K562 (cell line): ENCODE data around the gene NBEAL2. TPM values are rescaled to one million over a fixed set of nuclear protein-coding genes. Genes with fewer than 3 reads are reported as not detected.

Experiments used
- ATAC-seq: fragments of 200-7000 bp; cut with Tn5 transposase; 3 replicates; pipeline ENCODE4 v1.9.1; 2020; ENCODE audit warnings: moderate library complexity
- BruUV-seq: library from RNA; stranded (reverse); fragments of 400-500 nt; replicated peaks from 2 replicates; lab custom pipeline; 2021; lab: Mats Ljungman, UMichigan
- CTCF ChIA-PET: fragments of 300-600 bp; formaldehyde crosslinking; extraction: SDS; loops from one replicate; lab custom pipeline; 2021; ENCODE audit warnings: low intra/inter-chr PET ratio; lab: Yijun Ruan, JAX
- POLR2A ChIA-PET: fragments of 300-600, 350-650 bp; sonication (Branson Sonifier 250); formaldehyde crosslinking; extraction: SDS; loops from one replicate; lab custom pipeline; 2021; ENCODE audit warnings: antibody characterized with exemption, inconsistent platforms; lab: Yijun Ruan, JAX
- DNase-seq, 4 experiments: peaks; one replicate each; pipeline versions ENCODE4 v3.0.0 to v3.0.0-alpha.2; 2011 to 2018; ENCODE audit warnings: low spot score in 3 of 4, mixed read lengths in 3 of 4; ENCODE audit errors: extremely low read depth in 1 of 4
- FAIRE-seq: peaks from 2 replicates; lab custom pipeline; 2011; peaks lifted over from hg19 to GRCh38; lab: Jason Lieb, UNC
- H2AFZ ChIP-seq: 2 replicates; pipeline ENCODE4 v1.6.0; 2011; ENCODE audit warnings: low read depth, low read length, control low read depth, inconsistent platforms
- H3K27ac ChIP-seq: fragments of 200-600 bp; 3 replicates; pipeline ENCODE4 v1.8.0; 2011; ENCODE audit warnings: low read depth, mild to moderate bottlenecking, control low read depth, inconsistent platforms, low read length, moderate library complexity, mixed read lengths; ENCODE audit errors: extremely low read depth
- H3K27me3 ChIP-seq, 2 experiments: fragments of 300-600 bp in 1 of 2; 2 replicates in 1 of 2; 3 replicates in 1 of 2; pipeline versions ENCODE4 v1.6.0 to v1.8.0; 2011; ENCODE audit warnings: inconsistent platforms in 2 of 2, low read length in 2 of 2, mild to moderate bottlenecking in 1 of 2, mixed read lengths in 1 of 2, moderate library complexity in 1 of 2; ENCODE audit not compliant: control insufficient read depth in 2 of 2, insufficient read depth in 2 of 2
- H3K36me3 ChIP-seq: fragments of 300-600 bp; 3 replicates; pipeline ENCODE4 v1.8.0; 2011; ENCODE audit warnings: mild to moderate bottlenecking, low read length, inconsistent platforms; ENCODE audit not compliant: control insufficient read depth, insufficient read depth
- H3K4me1 ChIP-seq, 2 experiments: fragments of 200-600 bp in 1 of 2; replicated peaks in 1 of 2; 2 replicates in 1 of 2; 3 replicates in 1 of 2; pipeline versions ENCODE4 v1.5.1 to v1.8.0; 2011; ENCODE audit warnings: inconsistent platforms in 2 of 2, low read length in 2 of 2, mild to moderate bottlenecking in 1 of 2, mixed read lengths in 1 of 2, moderate library complexity in 1 of 2; ENCODE audit not compliant: control insufficient read depth in 2 of 2, insufficient read depth in 2 of 2
- H3K4me2 ChIP-seq: 2 replicates; pipeline ENCODE4 v1.6.1; 2011; ENCODE audit warnings: low read length, control low read depth, inconsistent platforms, mixed read lengths; ENCODE audit not compliant: insufficient read depth
- H3K4me3 ChIP-seq: fragments of 200-600 bp; sonication (generic), shearing (Covaris generic); 2 replicates; pipeline ENCODE4 v1.5.1; 2016; ENCODE audit warnings: control low read depth, inconsistent platforms
- H3K79me2 ChIP-seq: fragments of 200-600 bp; 3 replicates; pipeline ENCODE4 v1.8.0; 2011; ENCODE audit warnings: low read length, inconsistent platforms; ENCODE audit not compliant: control insufficient read depth, insufficient read depth
- H3K9ac ChIP-seq, 2 experiments: 2 replicates each; pipeline versions ENCODE4 v1.6.0 to v1.6.1; 2011; ENCODE audit warnings: low read depth in 2 of 2, low read length in 2 of 2, control low read depth in 1 of 2, inconsistent platforms in 1 of 2, mild to moderate bottlenecking in 1 of 2, mixed read lengths in 1 of 2; ENCODE audit not compliant: insufficient read depth in 1 of 2
- H3K9me1 ChIP-seq: one replicate; pipeline ENCODE4 v1.6.0; 2011; ENCODE audit warnings: inconsistent platforms, mild to moderate bottlenecking, low read length, moderate library complexity; ENCODE audit not compliant: control insufficient read depth, insufficient read depth
- H3K9me3 ChIP-seq: replicated peaks from 2 replicates; pipeline ENCODE4 v1.5.1; 2011; ENCODE audit warnings: low read depth, low read length, inconsistent platforms; ENCODE audit not compliant: control insufficient read depth, insufficient read depth
- H4K20me1 ChIP-seq: replicated peaks from 2 replicates; pipeline ENCODE4 v1.6.1; 2011; ENCODE audit warnings: low read length, inconsistent platforms, mixed read lengths; ENCODE audit not compliant: control insufficient read depth, insufficient read depth
- ELF2 ChIP-seq: fragments of 250-450 bp; sonication (Bioruptor Pico); IDR thresholded peaks from 2 replicates; pipeline ENCODE4 v1.5.0; 2021; ENCODE audit warnings: mild to moderate bottlenecking
- GABPA ChIP-seq: fragments of 200-800 bp; sonication (Bioruptor generic); conservative IDR thresholded peaks from 2 replicates; pipeline ENCODE4 v1.6.1; 2016; ENCODE audit warnings: low read depth, missing genetic modification characterization, missing compliant biosample characterization
- KLF16 ChIP-seq: IDR thresholded peaks from 2 replicates; pipeline ENCODE4 v1.6.1; 2016; ENCODE audit warnings: antibody characterized with exemption
- MTA1 ChIP-seq: fragments of 450-650 bp; IDR thresholded peaks from 2 replicates; pipeline ENCODE4 v1.6.1; 2017; ENCODE audit warnings: borderline replicate concordance
- MTA3 ChIP-seq: fragments of 450-650 bp; formaldehyde crosslinking; IDR thresholded peaks from 2 replicates; pipeline ENCODE4 v1.6.1; 2017; ENCODE audit warnings: mild to moderate bottlenecking, borderline replicate concordance
- MYBL2 ChIP-seq, 2 experiments: fragments of 450-650 bp in 1 of 2; sonication (generic) in 1 of 2; formaldehyde crosslinking in 1 of 2; IDR thresholded peaks; 2 replicates each; pipeline versions ENCODE4 v1.6.1 to v1.8.1; 2017 to 2022; ENCODE audit warnings: borderline replicate concordance in 1 of 2, inconsistent platforms in 1 of 2, low read depth in 1 of 2, mild to moderate bottlenecking in 1 of 2, missing genetic modification reagents in 1 of 2, moderate library complexity in 1 of 2
- POLR2A ChIP-seq: fragments of 450-650 bp; conservative IDR thresholded peaks from 2 replicates; pipeline ENCODE4 v1.6.1; 2016
- SMAD4 ChIP-seq: fragments of 250-450 bp; sonication (Bioruptor Pico); conservative IDR thresholded peaks from 2 replicates; pipeline ENCODE4 v1.8.0; 2021; ENCODE audit warnings: inconsistent platforms, mild to moderate bottlenecking, moderate library complexity
- SMARCA4 ChIP-seq: fragments of 450-650 bp; IDR thresholded peaks from 2 replicates; pipeline ENCODE4 v1.6.1; 2016
- SMARCC2 ChIP-seq: fragments of 450-650 bp; IDR thresholded peaks from 2 replicates; pipeline ENCODE4 v1.6.1; 2017; ENCODE audit warnings: antibody characterized with exemption, moderate library complexity, mild to moderate bottlenecking, low read depth
- SPI1 ChIP-seq: IDR thresholded peaks from 2 replicates; pipeline ENCODE4 v1.6.1; 2011; ENCODE audit warnings: low read depth, low read length, control low read depth, borderline replicate concordance
- TAF15 ChIP-seq: fragments of 200-400 bp; formaldehyde crosslinking; IDR thresholded peaks from 2 replicates; pipeline ENCODE4 v1.6.1; 2017; ENCODE audit warnings: mild to moderate bottlenecking, low read depth, low read length, moderate library complexity
- TAL1 ChIP-seq: fragments of 450-650 bp; IDR thresholded peaks from 2 replicates; pipeline ENCODE4 v1.6.1; 2016; ENCODE audit warnings: mild to moderate bottlenecking
- TBP ChIP-seq: optimal IDR thresholded peaks from 2 replicates; pipeline ENCODE3; 2011; ENCODE audit warnings: low read depth, low read length, improper control_type of control experiment
- TRIM24 ChIP-seq, 2 experiments: fragments of 450-650 bp; IDR thresholded peaks; 2 replicates each; pipeline ENCODE4 v1.6.1; 2016
- ZNF316 ChIP-seq: fragments of 450-650 bp; IDR thresholded peaks from 2 replicates; pipeline ENCODE4 v1.6.1; 2016
- WGBS: fragments of 100-300 bp; shearing (Covaris generic); methylation state at CpG from one replicate; pipeline ENCODE4 v1.1.6; 2016; ENCODE audit warnings: low coverage, mixed read lengths; ENCODE audit not compliant: insufficient coverage; ENCODE audit errors: missing lambda C conversion rate; 5-methylcytosine and 5-hydroxymethylcytosine counted together
- in situ Hi-C: fragments of 300-500 bp; cut with MboI; formaldehyde crosslinking; loops from 4 replicates; pipeline ENCODE4 v1.15.0; 2018; ENCODE audit warnings: inconsistent platforms, mixed read lengths
- intact Hi-C: fragments of 100-400 bp; cut with micrococcal nuclease; formaldehyde crosslinking; loops from 2 replicates; pipeline ENCODE4 v1.14.2; 2022
- polyA plus RNA-seq, 8 experiments: library from polyadenylated mRNA; depleted of rRNA in 4 of 8; stranded (reverse) in 5 of 8; unstranded in 3 of 8; fragments of >200 nt; fragmentation: Nextera tagmentation in 2 of 8; fragmentation: Illumina TruSeq in 1 of 8; extraction: Ambion mirVana in 2 of 8; extraction: Trizol in 1 of 8; gene quantifications; 2 replicates each; pipeline versions ENCODE4 v1.2.1 to v1.2.3, GENCODE V29; 2011 to 2014; ENCODE audit warnings: inconsistent platforms in 1 of 8, missing spikeins in 1 of 8
- total RNA-seq, 7 experiments: library from RNA; depleted of rRNA in 6 of 7; stranded (reverse); fragments of >200 nt in 6 of 7; fragmentation: Illumina TruSeq in 2 of 7; extraction: Trizol in 2 of 7; gene quantifications; 2 replicates each; pipeline versions ENCODE4 v1.2.1 to v1.2.3, GENCODE V29; 2011 to 2021; ENCODE audit warnings: low replicate concordance in 1 of 7
- TF ChIP-seq, protein P1 (sequence below), 2 experiments: fragments of 450-650 bp; conservative IDR thresholded peaks; 2 replicates each; pipeline ENCODE4 v1.6.1; 2017; ENCODE audit warnings: mild to moderate bottlenecking in 2 of 2, moderate library complexity in 2 of 2
- TF ChIP-seq, protein P2 (sequence below): sonication (generic); formaldehyde crosslinking; IDR thresholded peaks from 2 replicates; pipeline ENCODE4 v1.9.0; 2022; ENCODE audit warnings: mild to moderate bottlenecking, missing genetic modification reagents
- TF ChIP-seq, protein P3 (sequence below): fragments of 450-650 bp; IDR thresholded peaks from 2 replicates; pipeline ENCODE4 v1.6.1; 2018; ENCODE audit not compliant: partially characterized antibody

NBEAL2 gene
- total and polyA plus RNA-seq, 9 of the 15 experiments (the other 6 are each of a cell fraction or from before 2014, with no cell fraction given): 0.06 to 114 (median 29.6) TPM

DNA sequence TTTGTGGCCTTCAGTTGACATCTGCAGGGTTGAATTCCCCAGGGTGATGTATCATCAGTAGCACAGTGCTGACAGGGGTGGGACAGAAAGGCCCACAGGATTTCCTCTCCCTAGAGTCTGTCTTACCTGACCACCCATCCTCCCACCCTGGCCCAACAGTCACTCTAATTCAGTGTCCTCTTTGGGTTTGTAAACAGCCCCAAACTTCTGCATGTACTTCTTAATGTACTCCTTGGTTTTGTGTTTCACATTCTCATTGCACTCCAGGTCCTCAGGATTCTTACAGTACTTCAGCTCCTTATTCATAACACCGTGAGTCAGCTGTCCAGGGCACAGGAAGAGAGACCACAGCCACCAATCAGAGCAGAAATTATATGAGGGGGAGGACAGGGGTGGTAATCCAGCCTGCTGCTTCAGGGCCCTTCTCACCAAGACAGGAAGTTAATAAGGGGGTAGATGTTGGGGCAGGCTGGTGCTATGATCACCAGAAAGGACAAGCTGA, 37.5 kb downstream of the NBEAL2 start:
- Histone ChIP-seq H3K4me2 (peak overlapping the region; percentile 63), H3K4me1 (peaks cover 11 to 27% of the 10 kb centered on the region in 2 experiments; a peak in 4 of 5 replicates), H3K9me1 (no peaks in the 10 kb centered on the region), H3K79me2 (no peaks in the 10 kb centered on the region), H4K20me1 (no peaks in the 10 kb centered on the region), H3K27me3 (no peaks in the 10 kb centered on the region), H2AFZ (no peak overlapping the region), H3K27ac (peak overlapping the region; percentile 80), H3K9ac (peak overlapping the region; percentile 31 to 56; a peak in 3 of 4 replicates), H3K36me3 (peaks cover 64% of the 10 kb centered on the region), H3K4me3 (no peak overlapping the region), H3K9me3 (no peaks in the 10 kb centered on the region)
- WGBS: 9% methylated on average over 1 of the region's 1 CpG
- ATAC-seq (peak; percentile 93), FAIRE-seq (peak; percentile 97), DNase-seq (peak; percentile 80 to 94 (median 88))
- ChIA-PET CTCF (no interaction called here), POLR2A (interaction anchor here (0.5 to 4.9 kb wide), 3 partner anchors 15 to 187 kb away, joined by 3 to 27 read pairs (median 4); no protein-coding TSS in a partner anchor)
- in situ Hi-C loops (no loop called here), intact Hi-C loops (loop anchor here (10.0 kb wide), 2 partner anchors 308 to 358 kb away; no protein-coding TSS in a partner anchor)
- BruUV-seq: TSS peak; percentile 24
- TF ChIP-seq TBP: peak; percentile 27
- peak; percentile 52 for TF ChIP-seq SMAD4
- TF ChIP-seq MTA1: no peak
- peak; percentile 85 for TF ChIP-seq SMARCA4
- TF ChIP-seq, protein P1, sequence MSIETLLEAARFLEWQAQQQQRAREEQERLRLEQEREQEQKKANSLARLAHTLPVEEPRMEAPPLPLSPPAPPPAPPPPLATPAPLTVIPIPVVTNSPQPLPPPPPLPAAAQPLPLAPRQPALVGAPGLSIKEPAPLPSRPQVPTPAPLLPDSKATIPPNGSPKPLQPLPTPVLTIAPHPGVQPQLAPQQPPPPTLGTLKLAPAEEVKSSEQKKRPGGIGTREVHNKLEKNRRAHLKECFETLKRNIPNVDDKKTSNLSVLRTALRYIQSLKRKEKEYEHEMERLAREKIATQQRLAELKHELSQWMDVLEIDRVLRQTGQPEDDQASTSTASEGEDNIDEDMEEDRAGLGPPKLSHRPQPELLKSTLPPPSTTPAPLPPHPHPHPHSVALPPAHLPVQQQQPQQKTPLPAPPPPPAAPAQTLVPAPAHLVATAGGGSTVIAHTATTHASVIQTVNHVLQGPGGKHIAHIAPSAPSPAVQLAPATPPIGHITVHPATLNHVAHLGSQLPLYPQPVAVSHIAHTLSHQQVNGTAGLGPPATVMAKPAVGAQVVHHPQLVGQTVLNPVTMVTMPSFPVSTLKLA (conservative IDR thresholded peaks at IDR 0.05): 0 out of 4 replicates have a peak, but pooled peaks of 1 of the 2 experiments have one; percentile 18
- no peak for TF ChIP-seq ELF2 (CRISPR knock-in tag)
- peak; percentile 32; the same call in 1 of the 2 replicates for TF ChIP-seq TAL1
- TF ChIP-seq TRIM24 (IDR thresholded peaks at IDR 0.05): 0 out of 4 replicates have a peak, but pooled peaks of 1 of the 2 experiments have one; percentile 33
- TF ChIP-seq, protein P2, sequence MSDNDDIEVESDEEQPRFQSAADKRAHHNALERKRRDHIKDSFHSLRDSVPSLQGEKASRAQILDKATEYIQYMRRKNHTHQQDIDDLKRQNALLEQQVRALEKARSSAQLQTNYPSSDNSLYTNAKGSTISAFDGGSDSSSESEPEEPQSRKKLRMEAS: peak; percentile 32; the same call in 1 of the 2 replicates
- TF ChIP-seq SMARCC2: peak; percentile 31; the same call in 1 of the 2 replicates
- peak; percentile 90 for TF ChIP-seq ZNF316
- TF ChIP-seq POLR2A: peak; percentile 60
- TF ChIP-seq MYBL2 (IDR thresholded peaks at IDR 0.05; ENCODE audit: low read depth): no peak
- TF ChIP-seq MYBL2 (CRISPR knock-in tag; IDR thresholded peaks at IDR 0.05; ENCODE audit: borderline replicate concordance): no peak
- peak; percentile 74 for TF ChIP-seq KLF16
- TF ChIP-seq MTA3: 0 out of 2 replicates have a peak, but pooled peaks have one; percentile 39
- TF ChIP-seq, protein P3, sequence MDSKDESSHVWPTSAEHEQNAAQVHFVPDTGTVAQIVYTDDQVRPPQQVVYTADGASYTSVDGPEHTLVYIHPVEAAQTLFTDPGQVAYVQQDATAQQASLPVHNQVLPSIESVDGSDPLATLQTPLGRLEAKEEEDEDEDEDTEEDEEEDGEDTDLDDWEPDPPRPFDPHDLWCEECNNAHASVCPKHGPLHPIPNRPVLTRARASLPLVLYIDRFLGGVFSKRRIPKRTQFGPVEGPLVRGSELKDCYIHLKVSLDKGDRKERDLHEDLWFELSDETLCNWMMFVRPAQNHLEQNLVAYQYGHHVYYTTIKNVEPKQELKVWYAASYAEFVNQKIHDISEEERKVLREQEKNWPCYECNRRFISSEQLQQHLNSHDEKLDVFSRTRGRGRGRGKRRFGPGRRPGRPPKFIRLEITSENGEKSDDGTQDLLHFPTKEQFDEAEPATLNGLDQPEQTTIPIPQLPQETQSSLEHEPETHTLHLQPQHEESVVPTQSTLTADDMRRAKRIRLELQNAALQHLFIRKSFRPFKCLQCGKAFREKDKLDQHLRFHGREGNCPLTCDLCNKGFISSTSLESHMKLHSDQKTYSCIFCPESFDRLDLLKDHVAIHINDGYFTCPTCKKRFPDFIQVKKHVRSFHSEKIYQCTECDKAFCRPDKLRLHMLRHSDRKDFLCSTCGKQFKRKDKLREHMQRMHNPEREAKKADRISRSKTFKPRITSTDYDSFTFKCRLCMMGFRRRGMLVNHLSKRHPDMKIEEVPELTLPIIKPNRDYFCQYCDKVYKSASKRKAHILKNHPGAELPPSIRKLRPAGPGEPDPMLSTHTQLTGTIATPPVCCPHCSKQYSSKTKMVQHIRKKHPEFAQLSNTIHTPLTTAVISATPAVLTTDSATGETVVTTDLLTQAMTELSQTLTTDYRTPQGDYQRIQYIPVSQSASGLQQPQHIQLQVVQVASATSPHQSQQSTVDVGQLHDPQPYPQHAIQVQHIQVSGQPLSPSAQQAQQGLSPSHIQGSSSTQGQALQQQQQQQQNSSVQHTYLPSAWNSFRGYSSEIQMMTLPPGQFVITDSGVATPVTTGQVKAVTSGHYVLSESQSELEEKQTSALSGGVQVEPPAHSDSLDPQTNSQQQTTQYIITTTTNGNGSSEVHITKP: peak; percentile 81
- peak; percentile 63 for TF ChIP-seq GABPA
- TF ChIP-seq TAF15: no peak
- TF ChIP-seq SPI1: peak; percentile 63; the same call in 1 of the 2 replicates
